Measurements from ENCODE around the gene RAB30.

- TF ChIP-seq, protein P1, sequence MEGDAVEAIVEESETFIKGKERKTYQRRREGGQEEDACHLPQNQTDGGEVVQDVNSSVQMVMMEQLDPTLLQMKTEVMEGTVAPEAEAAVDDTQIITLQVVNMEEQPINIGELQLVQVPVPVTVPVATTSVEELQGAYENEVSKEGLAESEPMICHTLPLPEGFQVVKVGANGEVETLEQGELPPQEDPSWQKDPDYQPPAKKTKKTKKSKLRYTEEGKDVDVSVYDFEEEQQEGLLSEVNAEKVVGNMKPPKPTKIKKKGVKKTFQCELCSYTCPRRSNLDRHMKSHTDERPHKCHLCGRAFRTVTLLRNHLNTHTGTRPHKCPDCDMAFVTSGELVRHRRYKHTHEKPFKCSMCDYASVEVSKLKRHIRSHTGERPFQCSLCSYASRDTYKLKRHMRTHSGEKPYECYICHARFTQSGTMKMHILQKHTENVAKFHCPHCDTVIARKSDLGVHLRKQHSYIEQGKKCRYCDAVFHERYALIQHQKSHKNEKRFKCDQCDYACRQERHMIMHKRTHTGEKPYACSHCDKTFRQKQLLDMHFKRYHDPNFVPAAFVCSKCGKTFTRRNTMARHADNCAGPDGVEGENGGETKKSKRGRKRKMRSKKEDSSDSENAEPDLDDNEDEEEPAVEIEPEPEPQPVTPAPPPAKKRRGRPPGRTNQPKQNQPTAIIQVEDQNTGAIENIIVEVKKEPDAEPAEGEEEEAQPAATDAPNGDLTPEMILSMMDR (IDR thresholded peaks at IDR 0.05; ENCODE audit: low read length): no peak
- no peak for TF ChIP-seq EZH2 (optimal IDR thresholded peaks at IDR 0.05; ENCODE audit: low read depth, low read length)
Measured at GRCh38 chr11:83073884-83074283, 2.2 kb upstream of the RAB30 start.

Measured in MM.1S (cell line).